Activated T-cell treated with anti-CD3 and anti-CD28 coated beads, Interleukin-2, amount 50 U/mL, for 48 hours (primary cell): ENCODE data around the gene STK32B.

Source experiments
- DNase-seq, 2 experiments: peaks; one replicate each; pipeline ENCODE4 v3.0.0-alpha.2; 2020

The STK32B gene

DNA sequence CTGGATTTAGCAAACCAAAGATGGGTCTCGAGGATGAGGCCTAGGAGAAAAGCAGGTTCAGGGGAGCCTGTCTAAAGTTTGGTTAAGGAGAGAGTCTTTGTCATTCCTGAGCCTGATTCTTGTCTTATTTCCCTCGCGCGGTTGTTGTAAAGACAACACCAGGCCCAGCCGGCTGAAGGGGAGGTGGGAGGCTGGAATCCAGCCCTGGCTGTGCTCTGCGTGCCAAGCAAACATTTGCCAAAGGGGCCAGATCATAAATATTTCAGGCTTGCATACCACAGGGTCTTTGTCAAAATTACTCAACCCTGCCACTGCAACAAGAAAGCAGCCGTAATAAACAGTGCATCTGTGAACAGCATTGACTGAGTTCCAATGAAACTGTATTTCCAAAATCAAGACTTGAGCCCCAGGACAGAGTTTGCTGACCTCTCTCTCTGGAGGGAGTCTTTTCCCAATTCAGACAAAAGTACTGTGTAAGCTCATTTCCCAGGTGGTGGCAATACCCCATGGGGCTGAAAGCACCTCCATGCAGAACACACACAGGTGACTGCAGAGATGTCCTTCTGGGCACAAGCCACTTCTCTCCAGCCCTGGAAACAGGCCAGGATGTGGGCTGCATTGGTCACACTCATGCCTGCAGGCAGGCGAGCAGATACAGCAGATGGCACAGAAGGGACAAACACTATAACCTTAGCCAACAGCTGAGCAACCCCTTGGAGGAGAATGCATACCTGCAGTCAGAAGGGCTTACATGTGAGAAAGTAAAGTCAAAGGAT is 320.3 kb downstream of the STK32B start:
- no peak for DNase-seq

DNA sequence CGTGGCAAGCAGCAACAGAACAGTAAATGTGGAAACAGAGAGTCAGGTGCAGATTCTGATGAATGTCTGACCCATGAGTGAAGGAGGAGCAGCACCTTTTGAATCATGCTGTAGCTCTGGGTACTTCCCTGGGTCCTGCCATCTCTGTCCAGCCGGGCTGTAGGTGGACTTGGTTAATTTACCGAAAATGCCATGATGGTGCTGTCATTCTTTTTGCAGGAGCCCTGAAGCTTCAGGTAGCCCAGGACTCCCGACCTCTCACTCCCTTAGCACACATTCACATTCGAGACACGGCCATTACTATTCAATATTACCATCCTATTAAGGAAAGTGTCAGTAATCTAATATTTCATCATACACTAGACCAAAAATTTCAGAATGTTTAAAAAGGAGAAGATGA is 320.9 kb downstream of the STK32B start:
- DNase-seq, result no peak

- DNase-seq, result no peak
Measured at GRCh38 chr4:5373327-5373726, 322.0 kb downstream of the STK32B start.

GRCh38 chr4:5374592-5374991 is 323.3 kb downstream of the STK32B start:
- no peak for DNase-seq

GRCh38 chr4:5374994-5375393 is 323.7 kb downstream of the STK32B start:
- no peak for DNase-seq

DNA sequence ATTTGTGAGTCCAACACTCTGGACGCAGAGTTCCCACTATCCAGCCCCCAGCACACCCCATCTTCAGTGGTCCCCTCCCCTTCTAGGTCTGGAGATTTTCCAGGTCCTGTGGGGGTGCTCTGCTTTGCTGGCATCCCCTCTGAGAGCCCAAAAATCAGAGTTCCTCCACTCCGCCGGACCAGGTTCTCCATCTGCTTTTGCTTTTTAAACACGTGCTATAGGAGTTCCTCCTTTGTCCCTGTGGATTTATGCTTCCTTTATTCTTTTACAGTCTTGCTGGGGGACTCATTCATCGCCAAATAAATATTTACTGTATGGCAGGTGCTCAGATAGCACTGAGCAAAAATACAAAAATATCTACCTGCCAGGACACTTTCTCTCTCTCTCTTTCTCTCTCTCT is 324.7 kb downstream of the STK32B start:
- DNase-seq, result no peak

- no peak for DNase-seq
Measured at GRCh38 chr4:5378002-5378401, 326.7 kb downstream of the STK32B start.

DNA sequence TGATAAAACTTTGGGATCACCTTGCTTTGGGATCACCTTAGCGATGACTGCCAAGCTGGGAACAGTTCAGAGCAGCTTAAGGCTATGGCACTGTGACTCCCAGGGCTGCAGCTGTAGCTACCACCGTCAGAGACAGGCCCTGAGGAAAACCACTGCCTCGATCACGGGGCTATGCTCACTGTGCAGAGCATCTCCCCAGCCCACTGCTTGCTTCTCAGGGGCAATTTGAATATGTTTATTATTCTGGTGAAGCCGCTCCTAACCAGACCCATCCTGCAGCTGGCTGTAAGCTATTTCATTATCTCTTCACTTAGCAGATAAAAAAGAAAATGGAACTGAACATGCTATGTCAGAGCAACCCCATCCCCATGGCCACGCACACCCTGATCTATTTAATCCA is 328.6 kb downstream of the STK32B start:
- no peak for DNase-seq

DNA sequence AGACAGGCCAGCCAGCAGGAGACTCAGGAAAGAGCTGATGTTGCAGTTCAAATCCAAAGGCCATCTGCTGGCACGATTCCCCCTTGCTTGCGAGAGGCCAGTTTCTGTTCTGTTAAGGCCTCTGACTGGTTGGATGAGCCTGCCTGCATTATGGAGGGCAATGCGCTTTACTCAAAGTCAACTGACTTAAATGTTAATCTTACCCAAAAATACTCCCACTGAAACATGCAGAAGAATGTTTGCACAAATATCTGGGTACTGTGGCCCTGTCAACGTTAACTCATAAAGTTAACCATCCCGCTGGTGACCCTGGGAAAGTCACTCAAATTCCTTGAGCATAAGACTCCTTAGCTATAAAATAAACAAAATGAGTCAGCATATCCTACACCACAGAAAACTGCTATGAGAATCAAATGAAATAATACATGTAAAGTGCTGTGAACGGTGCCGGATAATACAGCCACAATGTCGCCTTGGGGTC is 330.7 kb downstream of the STK32B start:
- DNase-seq, result no peak

- DNase-seq, result no peak
Measured at GRCh38 chr4:5383191-5383980, 332.1 kb downstream of the STK32B start.

DNA sequence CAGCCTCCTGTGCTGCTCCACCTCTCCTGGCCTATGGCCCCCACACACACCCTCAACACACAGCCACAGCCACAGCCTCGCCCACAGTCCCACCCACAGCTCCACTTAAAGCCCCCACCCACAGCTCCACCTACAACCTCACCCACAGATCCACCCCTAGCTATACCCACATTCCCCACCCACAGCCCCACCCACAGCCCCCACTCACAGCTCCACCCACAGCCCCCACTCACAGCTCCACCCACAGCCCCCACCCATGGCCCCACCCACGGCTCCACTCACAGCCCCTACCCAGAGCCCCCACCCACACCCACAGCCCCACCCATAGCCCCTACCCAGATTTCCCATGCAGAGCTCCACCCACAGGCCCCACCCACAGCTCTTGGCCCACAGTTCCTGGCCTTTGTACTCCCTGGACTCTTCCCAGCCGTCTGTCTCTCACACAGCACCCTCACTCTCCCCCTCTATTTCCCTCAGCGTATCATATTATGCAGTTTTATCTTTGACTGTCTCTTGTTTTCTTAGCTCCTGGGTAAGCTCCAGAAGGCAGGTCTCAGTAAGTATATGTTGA is 334.5 kb downstream of the STK32B start:
- DNase-seq, result no peak

DNA sequence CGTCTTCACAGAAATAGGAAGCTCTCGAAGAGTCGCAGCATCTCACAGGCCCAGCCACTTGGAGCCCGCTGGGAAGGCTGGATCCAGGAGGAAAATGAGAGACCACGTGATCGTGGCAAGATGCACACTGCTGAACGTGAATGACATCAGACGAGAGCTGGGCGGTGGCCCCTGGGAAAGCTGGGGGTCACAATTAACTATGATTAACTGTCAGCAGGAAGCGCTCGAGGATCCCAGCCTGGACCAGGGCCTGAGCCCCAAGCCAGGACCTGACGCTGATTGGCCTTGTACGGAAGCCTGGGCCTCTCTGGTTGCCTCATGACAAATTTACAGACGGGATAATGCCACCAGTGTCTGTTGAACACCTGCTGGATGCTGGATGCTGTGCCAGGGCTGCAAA is 335.6 kb downstream of the STK32B start:
- DNase-seq, result no peak

DNA sequence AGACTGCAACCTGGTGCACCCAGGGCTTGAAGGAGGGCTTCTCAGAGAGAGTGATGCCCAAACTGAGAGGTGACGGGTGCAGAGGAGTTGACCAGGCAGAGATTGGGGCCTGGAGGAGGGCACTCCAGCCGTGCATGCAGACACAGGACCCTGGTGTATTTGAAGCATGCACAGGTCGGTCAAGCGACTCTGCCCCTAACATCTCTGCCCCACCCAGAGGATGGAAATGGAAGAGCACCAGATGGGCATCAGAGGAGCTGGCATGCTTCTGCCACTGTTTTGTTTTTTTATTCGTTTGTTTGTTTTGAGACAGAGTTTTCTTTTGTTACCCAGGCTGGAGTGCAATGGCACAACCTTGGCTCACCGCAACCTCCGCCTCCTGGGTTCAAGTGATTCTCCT is 336.2 kb downstream of the STK32B start:
- no peak for DNase-seq

- DNase-seq, result no peak
Measured at GRCh38 chr4:5389756-5390310, 338.6 kb downstream of the STK32B start.

GRCh38 chr4:5391492-5391891 is 340.2 kb downstream of the STK32B start:
- DNase-seq, result no peak

- no peak for DNase-seq
Measured at GRCh38 chr4:5393911-5394513, 342.7 kb downstream of the STK32B start.

- no peak for DNase-seq
Measured at GRCh38 chr4:5395781-5396180, 344.5 kb downstream of the STK32B start.

DNA sequence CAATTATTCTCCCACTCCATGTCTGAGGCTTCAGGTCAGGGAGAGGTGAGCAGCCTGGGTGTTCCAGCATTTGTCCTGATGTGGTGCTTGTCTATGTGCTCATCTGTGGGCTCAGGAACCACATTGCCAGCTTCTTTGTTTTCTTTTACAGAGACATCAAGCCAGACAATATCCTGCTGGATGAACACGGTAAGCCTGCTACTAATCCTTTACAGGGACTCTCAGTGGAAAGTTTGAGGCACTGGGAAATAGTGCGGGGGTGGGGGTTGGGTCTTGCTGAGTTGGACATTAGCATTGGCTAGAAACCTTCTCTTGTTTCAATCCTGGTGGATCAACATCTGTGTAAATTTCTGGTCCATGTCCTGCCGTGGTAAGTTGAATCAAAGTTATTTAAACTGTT is 346.8 kb downstream of the STK32B start:
- DNase-seq, result no peak

DNA sequence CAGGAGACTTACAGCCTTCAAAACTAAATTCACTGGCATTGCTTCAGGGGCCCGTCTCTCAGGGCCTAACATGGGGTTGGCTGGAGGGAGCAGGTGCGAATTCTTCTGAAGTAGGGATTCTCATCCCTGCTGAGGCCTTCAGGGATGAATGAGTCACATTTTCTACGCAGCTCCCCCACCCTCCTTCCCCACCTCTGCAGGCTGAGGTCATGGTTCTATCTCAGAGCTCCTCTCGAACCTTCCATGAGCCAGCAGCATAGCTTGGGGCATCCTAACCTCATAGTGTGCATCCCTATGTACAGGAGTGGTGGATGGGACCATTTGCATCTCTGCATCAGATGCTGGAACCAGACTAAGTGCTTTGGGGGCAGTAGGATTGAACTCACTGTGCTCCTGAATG is 347.8 kb downstream of the STK32B start:
- no peak for DNase-seq

DNA sequence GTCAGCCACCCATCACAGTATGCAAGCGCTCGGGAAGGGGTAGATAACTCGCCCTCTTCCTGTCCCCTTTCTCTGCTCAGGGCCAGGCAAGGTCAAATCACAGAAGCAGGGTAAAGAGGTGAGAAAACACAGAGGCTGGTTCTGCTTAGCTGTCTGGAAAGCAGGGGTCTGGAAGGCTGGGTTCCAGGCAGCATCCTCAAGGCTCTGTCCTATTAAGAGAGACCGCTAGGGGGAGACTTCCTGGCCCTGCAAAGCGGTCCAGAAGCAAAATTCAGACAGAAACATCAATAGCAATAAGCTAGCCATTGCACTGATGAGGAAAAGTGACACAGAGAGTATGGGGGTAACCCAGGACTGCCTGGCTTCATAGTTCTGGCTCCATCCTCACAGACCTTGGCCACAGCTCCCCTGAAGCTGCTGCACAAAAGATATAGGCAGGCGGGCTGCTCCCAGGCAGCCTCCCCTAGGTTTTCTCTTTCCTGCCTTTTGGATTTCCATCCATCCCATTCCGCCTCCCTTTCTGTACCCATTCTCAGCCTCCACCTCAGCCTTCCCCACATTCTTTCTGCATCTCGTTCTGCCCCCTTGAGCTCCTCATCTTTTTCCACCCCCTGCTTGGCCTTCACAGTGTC is 348.6 kb downstream of the STK32B start:
- DNase-seq, result no peak

- DNase-seq, result no peak
Measured at GRCh38 chr4:5403746-5404497, 352.6 kb downstream of the STK32B start.

DNA sequence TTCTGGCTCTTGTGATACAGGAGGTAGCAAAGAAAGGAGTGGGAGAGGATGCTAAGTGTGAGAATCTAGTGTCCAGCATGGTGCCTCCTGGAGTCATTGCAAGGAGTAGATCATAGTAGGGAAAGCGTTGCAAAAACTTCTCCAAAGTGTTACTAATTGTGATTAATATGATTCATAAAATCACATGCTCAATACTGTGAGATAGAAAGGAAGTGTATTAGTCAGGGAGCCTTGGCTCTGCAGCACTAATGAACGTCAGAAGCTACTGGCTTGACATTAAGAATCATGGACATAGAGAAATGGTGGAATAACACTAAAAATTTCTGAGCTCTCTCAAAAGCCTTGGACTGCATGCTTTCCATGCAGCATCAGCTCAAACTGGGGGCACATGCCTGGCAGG is 358.0 kb downstream of the STK32B start:
- DNase-seq, result no peak
